A549 (cell line): ENCODE results near the gene CCDC80.

ENCODE experiments used
- CTCF ChIP-seq: fragments of >200 bp; sonication (Bioruptor Twin); formaldehyde crosslinking; IDR thresholded peaks from 3 replicates; pipeline ENCODE4 v1.5.1; 2016
- FOSL2 ChIP-seq, 2 experiments: fragments of 450-650 bp in 1 of 2; fragments of >200 bp in 1 of 2; sonication (Bioruptor Twin) in 1 of 2; formaldehyde crosslinking; IDR thresholded peaks; 2 replicates each; pipeline versions ENCODE4 v1.5.0 to v1.6.1; 2016 to 2020; ENCODE audit warnings: mild to moderate bottlenecking in 1 of 2, moderate library complexity in 1 of 2
- NPAS2 ChIP-seq: fragments of 250-450 bp; sonication (Bioruptor Pico); IDR thresholded peaks from 2 replicates; pipeline ENCODE4 v1.8.0; 2022; ENCODE audit warnings: mild to moderate bottlenecking, moderate library complexity, borderline replicate concordance
- PBX3 ChIP-seq: IDR thresholded peaks from 2 replicates; pipeline ENCODE4 v1.6.1; 2012
- POLR2A ChIP-seq: IDR thresholded peaks from 2 replicates; pipeline ENCODE4 v1.6.1; 2012; ENCODE audit warnings: mild to moderate bottlenecking, low read length
- USF2 ChIP-seq: fragments of 450-650 bp; IDR thresholded peaks from 2 replicates; pipeline ENCODE4 v1.6.1; 2014; ENCODE audit warnings: antibody characterized with exemption

- TF ChIP-seq CTCF (no peak), POLR2A (no peak), FOSL2 (IDR thresholded peaks at IDR 0.05) (no peak), FOSL2 (CRISPR knock-in tag; IDR thresholded peaks at IDR 0.05) (no peak), USF2 (no peak), PBX3 (no peak), NPAS2 (CRISPR knock-in tag) (no peak)
Measured at GRCh38 chr3:112685956-112686799, 45.2 kb upstream of the CCDC80 start.
